H1 (cell line): Measurements from ENCODE around the gene TM4SF20. TPM values are rescaled to one million over a fixed set of nuclear protein-coding genes. Genes with fewer than 3 reads are reported as not detected.

Experiments used
- POLR2A ChIP-seq, 2 experiments: IDR thresholded peaks; 1 replicate in 1 of 2; 2 replicates in 1 of 2; pipeline ENCODE4 v1.6.1; 2011; ENCODE audit warnings: low read depth in 2 of 2, low read length in 2 of 2, mild to moderate bottlenecking in 2 of 2; ENCODE audit errors: control extremely low read depth in 1 of 2
- RFX5 ChIP-seq: IDR thresholded peaks from 2 replicates; pipeline ENCODE4 v1.6.1; 2011; ENCODE audit warnings: low read depth, low read length, improper control_type of control experiment, borderline replicate concordance
- RNF2 ChIP-seq: fragments of 200-900, 300-1000 bp; sonication (generic); IDR thresholded peaks from 2 replicates; pipeline ENCODE4 v1.7.1; 2016; ENCODE audit warnings: borderline replicate concordance, low read depth, mild to moderate bottlenecking, antibody characterized with exemption, low read length; ENCODE audit not compliant: poor library complexity, severe bottlenecking; ENCODE audit errors: missing control alignments
- TEAD4 ChIP-seq: IDR thresholded peaks from 2 replicates; pipeline ENCODE4 v1.6.1; 2012; ENCODE audit warnings: low read depth, low read length, inconsistent platforms, mixed read lengths
- polyA plus RNA-seq, 7 experiments: library from polyadenylated mRNA; depleted of rRNA in 3 of 7; stranded (reverse) in 5 of 7; unstranded in 2 of 7; fragments of >200 nt in 5 of 7; fragments of 200-250 nt in 2 of 7; gene quantifications; 1 replicate in 5 of 7; 2 replicates in 1 of 7; 4 replicates in 1 of 7; pipeline versions ENCODE4 v1.2.1 to v1.2.3, GENCODE V29; 2011 to 2013; ENCODE audit warnings: missing spikeins in 2 of 7, mixed read lengths in 2 of 7
- total RNA-seq: library from RNA; stranded (reverse); fragmentation: NEBNext Ultra II Directional; extraction: Animal tissue kit (Norgen Biotek cat#: 25700); gene quantifications from 2 replicates; pipeline ENCODE4 v1.2.1, GENCODE V29; 2021
- TF ChIP-seq, protein P1 (sequence below): fragments of 300-600 bp; sonication (generic); IDR thresholded peaks from 2 replicates; pipeline ENCODE4 v1.7.1; 2012; ENCODE audit warnings: low read length, moderate library complexity, mild to moderate bottlenecking, inconsistent platforms; ENCODE audit not compliant: insufficient replicate concordance

TM4SF20 gene
- total and polyA plus RNA-seq, 2 of the 8 experiments (the other 6 are each of a cell fraction or from before 2014, with no cell fraction given) = not detected

- TF ChIP-seq, protein P1, sequence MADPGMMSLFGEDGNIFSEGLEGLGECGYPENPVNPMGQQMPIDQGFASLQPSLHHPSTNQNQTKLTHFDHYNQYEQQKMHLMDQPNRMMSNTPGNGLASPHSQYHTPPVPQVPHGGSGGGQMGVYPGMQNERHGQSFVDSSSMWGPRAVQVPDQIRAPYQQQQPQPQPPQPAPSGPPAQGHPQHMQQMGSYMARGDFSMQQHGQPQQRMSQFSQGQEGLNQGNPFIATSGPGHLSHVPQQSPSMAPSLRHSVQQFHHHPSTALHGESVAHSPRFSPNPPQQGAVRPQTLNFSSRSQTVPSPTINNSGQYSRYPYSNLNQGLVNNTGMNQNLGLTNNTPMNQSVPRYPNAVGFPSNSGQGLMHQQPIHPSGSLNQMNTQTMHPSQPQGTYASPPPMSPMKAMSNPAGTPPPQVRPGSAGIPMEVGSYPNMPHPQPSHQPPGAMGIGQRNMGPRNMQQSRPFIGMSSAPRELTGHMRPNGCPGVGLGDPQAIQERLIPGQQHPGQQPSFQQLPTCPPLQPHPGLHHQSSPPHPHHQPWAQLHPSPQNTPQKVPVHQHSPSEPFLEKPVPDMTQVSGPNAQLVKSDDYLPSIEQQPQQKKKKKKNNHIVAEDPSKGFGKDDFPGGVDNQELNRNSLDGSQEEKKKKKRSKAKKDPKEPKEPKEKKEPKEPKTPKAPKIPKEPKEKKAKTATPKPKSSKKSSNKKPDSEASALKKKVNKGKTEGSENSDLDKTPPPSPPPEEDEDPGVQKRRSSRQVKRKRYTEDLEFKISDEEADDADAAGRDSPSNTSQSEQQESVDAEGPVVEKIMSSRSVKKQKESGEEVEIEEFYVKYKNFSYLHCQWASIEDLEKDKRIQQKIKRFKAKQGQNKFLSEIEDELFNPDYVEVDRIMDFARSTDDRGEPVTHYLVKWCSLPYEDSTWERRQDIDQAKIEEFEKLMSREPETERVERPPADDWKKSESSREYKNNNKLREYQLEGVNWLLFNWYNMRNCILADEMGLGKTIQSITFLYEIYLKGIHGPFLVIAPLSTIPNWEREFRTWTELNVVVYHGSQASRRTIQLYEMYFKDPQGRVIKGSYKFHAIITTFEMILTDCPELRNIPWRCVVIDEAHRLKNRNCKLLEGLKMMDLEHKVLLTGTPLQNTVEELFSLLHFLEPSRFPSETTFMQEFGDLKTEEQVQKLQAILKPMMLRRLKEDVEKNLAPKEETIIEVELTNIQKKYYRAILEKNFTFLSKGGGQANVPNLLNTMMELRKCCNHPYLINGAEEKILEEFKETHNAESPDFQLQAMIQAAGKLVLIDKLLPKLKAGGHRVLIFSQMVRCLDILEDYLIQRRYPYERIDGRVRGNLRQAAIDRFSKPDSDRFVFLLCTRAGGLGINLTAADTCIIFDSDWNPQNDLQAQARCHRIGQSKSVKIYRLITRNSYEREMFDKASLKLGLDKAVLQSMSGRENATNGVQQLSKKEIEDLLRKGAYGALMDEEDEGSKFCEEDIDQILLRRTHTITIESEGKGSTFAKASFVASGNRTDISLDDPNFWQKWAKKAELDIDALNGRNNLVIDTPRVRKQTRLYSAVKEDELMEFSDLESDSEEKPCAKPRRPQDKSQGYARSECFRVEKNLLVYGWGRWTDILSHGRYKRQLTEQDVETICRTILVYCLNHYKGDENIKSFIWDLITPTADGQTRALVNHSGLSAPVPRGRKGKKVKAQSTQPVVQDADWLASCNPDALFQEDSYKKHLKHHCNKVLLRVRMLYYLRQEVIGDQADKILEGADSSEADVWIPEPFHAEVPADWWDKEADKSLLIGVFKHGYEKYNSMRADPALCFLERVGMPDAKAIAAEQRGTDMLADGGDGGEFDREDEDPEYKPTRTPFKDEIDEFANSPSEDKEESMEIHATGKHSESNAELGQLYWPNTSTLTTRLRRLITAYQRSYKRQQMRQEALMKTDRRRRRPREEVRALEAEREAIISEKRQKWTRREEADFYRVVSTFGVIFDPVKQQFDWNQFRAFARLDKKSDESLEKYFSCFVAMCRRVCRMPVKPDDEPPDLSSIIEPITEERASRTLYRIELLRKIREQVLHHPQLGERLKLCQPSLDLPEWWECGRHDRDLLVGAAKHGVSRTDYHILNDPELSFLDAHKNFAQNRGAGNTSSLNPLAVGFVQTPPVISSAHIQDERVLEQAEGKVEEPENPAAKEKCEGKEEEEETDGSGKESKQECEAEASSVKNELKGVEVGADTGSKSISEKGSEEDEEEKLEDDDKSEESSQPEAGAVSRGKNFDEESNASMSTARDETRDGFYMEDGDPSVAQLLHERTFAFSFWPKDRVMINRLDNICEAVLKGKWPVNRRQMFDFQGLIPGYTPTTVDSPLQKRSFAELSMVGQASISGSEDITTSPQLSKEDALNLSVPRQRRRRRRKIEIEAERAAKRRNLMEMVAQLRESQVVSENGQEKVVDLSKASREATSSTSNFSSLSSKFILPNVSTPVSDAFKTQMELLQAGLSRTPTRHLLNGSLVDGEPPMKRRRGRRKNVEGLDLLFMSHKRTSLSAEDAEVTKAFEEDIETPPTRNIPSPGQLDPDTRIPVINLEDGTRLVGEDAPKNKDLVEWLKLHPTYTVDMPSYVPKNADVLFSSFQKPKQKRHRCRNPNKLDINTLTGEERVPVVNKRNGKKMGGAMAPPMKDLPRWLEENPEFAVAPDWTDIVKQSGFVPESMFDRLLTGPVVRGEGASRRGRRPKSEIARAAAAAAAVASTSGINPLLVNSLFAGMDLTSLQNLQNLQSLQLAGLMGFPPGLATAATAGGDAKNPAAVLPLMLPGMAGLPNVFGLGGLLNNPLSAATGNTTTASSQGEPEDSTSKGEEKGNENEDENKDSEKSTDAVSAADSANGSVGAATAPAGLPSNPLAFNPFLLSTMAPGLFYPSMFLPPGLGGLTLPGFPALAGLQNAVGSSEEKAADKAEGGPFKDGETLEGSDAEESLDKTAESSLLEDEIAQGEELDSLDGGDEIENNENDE = no peak
- TF ChIP-seq RNF2 = no peak
- no peak for TF ChIP-seq POLR2A (IDR thresholded peaks at IDR 0.05; ENCODE audit: control extremely low read depth in 1 of 2, low read depth in 2 of 2, low read length in 2 of 2)
- TF ChIP-seq TEAD4 = no peak
- TF ChIP-seq RFX5 = no peak
Observed at GRCh38 chr2:227388537-227389011, 9.5 kb upstream of the TM4SF20 start (continued).
